Measurements from ENCODE around the gene LSM11.

The LSM11 gene

GRCh38 chr5:157767689-157768088, 24.2 kb downstream of the LSM11 start:
- no peak for DNase-seq (ENCODE audit: low read depth in 2 of 2)

DNA sequence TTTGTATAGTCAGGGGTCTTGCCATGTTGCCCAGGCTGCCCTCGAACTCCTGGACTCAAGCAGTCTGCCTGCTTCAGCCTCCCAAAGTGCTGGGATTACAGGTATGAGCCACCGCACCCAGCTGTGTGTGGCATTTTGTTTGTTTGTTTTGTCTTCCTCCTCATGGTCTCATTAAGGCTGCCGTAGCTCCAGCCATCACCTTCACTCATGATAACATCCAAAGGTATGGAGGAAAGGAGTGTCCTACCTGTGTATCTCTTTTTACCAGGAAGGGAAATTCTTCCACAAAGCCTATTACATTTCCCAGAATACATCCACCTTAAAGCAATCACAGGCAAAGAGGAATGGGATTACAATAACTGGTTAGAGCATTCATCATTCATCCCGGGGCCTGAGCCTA, 27.2 kb downstream of the LSM11 start:
- DNase-seq (ENCODE audit: low read depth in 2 of 2) = no peak

GRCh38 chr5:157772127-157772526, 28.6 kb downstream of the LSM11 start:
- DNase-seq (ENCODE audit: low read depth in 2 of 2) = no peak

- DNase-seq (ENCODE audit: low read depth in 2 of 2) = no peak
Observed at GRCh38 chr5:157778121-157778805, 34.8 kb downstream of the LSM11 start.

DNA sequence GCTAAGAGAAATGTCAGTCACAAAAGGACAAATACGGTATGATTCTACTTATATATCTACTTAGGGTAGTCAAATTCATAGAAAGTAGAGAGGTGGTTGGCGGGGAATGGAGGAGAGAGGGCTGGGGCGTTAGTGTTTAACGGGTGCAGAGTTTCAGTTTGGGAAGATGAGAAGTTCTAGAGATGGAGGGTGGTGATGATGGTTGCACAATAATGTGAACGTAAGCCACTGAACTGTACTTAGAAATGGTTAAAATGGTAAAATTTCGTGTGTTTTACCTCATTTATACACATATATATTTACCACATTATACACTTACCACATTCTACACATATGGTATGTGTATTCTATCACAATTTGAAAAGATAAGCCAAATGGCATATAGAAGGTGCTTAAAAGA, 35.7 kb downstream of the LSM11 start:
- no peak for DNase-seq (ENCODE audit: low read depth in 2 of 2)

DNA sequence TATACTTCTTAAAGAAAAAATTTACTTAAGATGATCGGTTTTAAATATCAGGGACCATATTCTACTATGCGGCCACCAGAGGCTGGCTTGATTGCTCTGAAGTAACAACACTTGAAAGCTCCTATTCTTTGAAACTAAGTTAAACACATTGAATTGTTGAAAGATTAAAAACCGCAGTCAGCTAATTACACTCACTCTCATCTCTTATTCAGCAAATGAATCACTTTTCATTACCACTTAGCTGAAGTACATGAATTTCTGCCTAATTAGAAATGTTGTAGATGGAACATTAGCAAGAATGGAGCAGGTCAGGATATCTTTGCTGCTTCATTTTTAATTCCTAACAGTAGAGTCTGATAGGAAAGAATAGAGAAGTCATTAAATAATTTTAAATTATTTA, 42.3 kb downstream of the LSM11 start:
- DNase-seq (ENCODE audit: low read depth in 2 of 2) = no peak

- DNase-seq (ENCODE audit: low read depth in 2 of 2) = no peak
Observed at GRCh38 chr5:157793301-157793700, 49.8 kb downstream of the LSM11 start.

GRCh38 chr5:157799578-157799977, 56.1 kb downstream of the LSM11 start:
- no peak for DNase-seq (ENCODE audit: low read depth in 2 of 2)

DNA sequence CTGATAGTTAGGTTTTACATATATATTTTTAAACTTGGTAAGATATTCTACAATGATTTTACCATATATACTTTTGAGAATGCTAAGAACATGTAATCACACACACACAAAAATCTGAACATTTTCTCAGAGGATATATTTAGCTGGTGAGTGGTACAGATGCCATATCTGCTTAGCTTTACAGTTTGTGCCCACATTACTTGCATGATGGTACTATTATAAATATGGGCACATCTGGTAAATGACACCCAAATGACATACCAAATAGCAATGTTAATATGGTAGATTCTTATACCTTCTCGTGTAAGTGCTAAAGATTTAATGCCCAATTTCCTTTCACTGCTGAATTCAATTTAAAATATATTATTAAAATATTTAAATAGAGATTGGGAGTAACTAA, 56.6 kb downstream of the LSM11 start:
- DNase-seq (ENCODE audit: low read depth in 2 of 2) = no peak

DNA sequence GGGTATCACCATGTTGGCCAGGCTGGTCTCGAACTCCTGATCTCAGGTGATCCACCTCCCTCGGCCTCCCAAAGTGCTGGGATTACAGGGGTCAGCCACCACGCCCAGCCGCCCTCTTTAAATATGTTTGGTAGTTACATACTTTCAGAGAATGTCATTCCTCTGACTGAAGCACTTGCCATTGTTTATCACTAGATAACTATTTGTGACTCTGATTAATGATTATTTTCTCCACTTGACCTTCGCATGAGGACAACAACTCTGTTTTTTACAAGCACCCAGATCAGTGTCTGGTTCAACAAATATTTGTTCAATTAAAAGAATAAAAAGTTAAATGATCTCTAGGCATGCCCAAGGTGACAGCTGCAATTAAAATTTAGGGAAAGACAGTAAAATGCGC, 59.2 kb downstream of the LSM11 start:
- DNase-seq (ENCODE audit: low read depth in 2 of 2) = no peak

GRCh38 chr5:157808043-157808442, 64.5 kb downstream of the LSM11 start:
- no peak for DNase-seq (ENCODE audit: low read depth in 2 of 2)
